WTC11 (cell line): ENCODE results near the gene SKA2. TPM values are rescaled to one million over a fixed set of nuclear protein-coding genes. Genes with fewer than 3 reads are reported as not detected.
A peak's percentile ranks its signal among the peaks of the same experiment; 100 is the strongest.

ENCODE experiments used
- ATAC-seq: fragments of 200-7000 bp; cut with Tn5 transposase; 2 replicates; pipeline ENCODE4 v1.10.0; 2021; ENCODE audit warnings: mild to moderate bottlenecking, moderate library complexity
- CTCF ChIA-PET: fragments of 300-600 bp; sonication (Branson Sonifier 250); formaldehyde crosslinking; loops from one replicate; lab custom pipeline; 2021; ENCODE audit warnings: antibody characterized with exemption; lab: Charles Lee
- POLR2A ChIA-PET: fragments of 350-600 bp; sonication (Branson Sonifier 250); formaldehyde crosslinking; loops from one replicate; lab custom pipeline; 2021; ENCODE audit warnings: antibody characterized with exemption; lab: Charles Lee
- DNase-seq: peaks from one replicate; pipeline ENCODE4 v3.0.0; 2021; ENCODE audit warnings: low spot score
- H3K27ac Mint-ChIP-seq: 2 replicates; pipeline ENCODE4 v1.8.0; 2021; ENCODE audit warnings: mixed read lengths
- H3K27me3 Mint-ChIP-seq: 2 replicates; pipeline ENCODE4 v1.8.0; 2021; ENCODE audit warnings: low read depth, mild to moderate bottlenecking, moderate library complexity, mixed read lengths
- H3K36me3 Mint-ChIP-seq: 2 replicates; pipeline ENCODE4 v1.8.0; 2021; ENCODE audit warnings: mixed read lengths
- H3K4me1 Mint-ChIP-seq: 2 replicates; pipeline ENCODE4 v1.8.0; 2022; ENCODE audit warnings: mixed read lengths
- H3K4me3 Mint-ChIP-seq: 2 replicates; pipeline ENCODE4 v1.8.0; 2021; ENCODE audit warnings: mild to moderate bottlenecking, moderate library complexity, mixed read lengths
- H3K9me3 Mint-ChIP-seq: 2 replicates; pipeline ENCODE4 v1.8.0; 2021; ENCODE audit warnings: mixed read lengths
- CDX4 ChIP-seq: fragments of 250-450 bp; sonication (Bioruptor Pico); IDR thresholded peaks from 2 replicates; pipeline ENCODE4 v1.9.0; 2021; ENCODE audit warnings: moderate library complexity, mild to moderate bottlenecking, inconsistent platforms, borderline replicate concordance
- CREM ChIP-seq: sonication (generic); formaldehyde crosslinking; IDR thresholded peaks from 2 replicates; pipeline ENCODE4 v1.8.1; 2022; ENCODE audit warnings: mild to moderate bottlenecking, missing genetic modification reagents, moderate library complexity
- ELF4 ChIP-seq: sonication (generic); formaldehyde crosslinking; IDR thresholded peaks from 2 replicates; pipeline ENCODE4 v1.8.1; 2022; ENCODE audit warnings: low read depth, mild to moderate bottlenecking, moderate library complexity, missing genetic modification reagents
- GRHL2 ChIP-seq: fragments of 250-450 bp; sonication (Bioruptor Pico); IDR thresholded peaks from 2 replicates; pipeline ENCODE4 v1.8.0; 2022; ENCODE audit warnings: mild to moderate bottlenecking, moderate library complexity; ENCODE audit not compliant: insufficient replicate concordance, severe bottlenecking
- IRF2 ChIP-seq: sonication (generic); formaldehyde crosslinking; IDR thresholded peaks from 2 replicates; pipeline ENCODE4 v1.8.0; 2022; ENCODE audit warnings: low read depth, missing genetic modification reagents, borderline replicate concordance
- MXD4 ChIP-seq: fragments of 250-450 bp; sonication (Bioruptor Pico); IDR thresholded peaks from 2 replicates; pipeline ENCODE4 v1.8.0; 2021; ENCODE audit warnings: mild to moderate bottlenecking, moderate library complexity, borderline replicate concordance
- PREB ChIP-seq: sonication (generic); formaldehyde crosslinking; IDR thresholded peaks from 2 replicates; pipeline ENCODE4 v1.8.1; 2022; ENCODE audit warnings: mild to moderate bottlenecking, missing genetic modification reagents, moderate library complexity, borderline replicate concordance
- SMAD3 ChIP-seq: sonication (generic); formaldehyde crosslinking; IDR thresholded peaks from 2 replicates; pipeline ENCODE4 v1.8.0; 2022; ENCODE audit warnings: missing genetic modification reagents, mild to moderate bottlenecking, borderline replicate concordance
- SOX15 ChIP-seq: fragments of 250-450 bp; sonication (Bioruptor Pico); IDR thresholded peaks from 2 replicates; pipeline ENCODE4 v1.9.0; 2021; ENCODE audit warnings: mild to moderate bottlenecking
- TEAD1 ChIP-seq: sonication (generic); formaldehyde crosslinking; IDR thresholded peaks from 2 replicates; pipeline ENCODE4 v1.8.0; 2022; ENCODE audit warnings: mild to moderate bottlenecking, missing genetic modification reagents
- TP53 ChIP-seq: sonication (generic); formaldehyde crosslinking; IDR thresholded peaks from 2 replicates; pipeline ENCODE4 v1.8.1; 2023; ENCODE audit warnings: mild to moderate bottlenecking, missing genetic modification reagents
- USF1 ChIP-seq: sonication (generic); formaldehyde crosslinking; IDR thresholded peaks from 2 replicates; pipeline ENCODE4 v1.8.0; 2022; ENCODE audit warnings: mild to moderate bottlenecking, missing genetic modification reagents
- ZNF121 ChIP-seq: sonication (generic); formaldehyde crosslinking; IDR thresholded peaks from 2 replicates; pipeline ENCODE4 v1.8.0; 2023; ENCODE audit warnings: missing genetic modification reagents
- ZNF671 ChIP-seq: fragments of 250-450 bp; sonication (Bioruptor Pico); IDR thresholded peaks from 2 replicates; pipeline ENCODE4 v1.8.0; 2021; ENCODE audit warnings: mild to moderate bottlenecking
- ZSCAN18 ChIP-seq: fragments of 250-450 bp; sonication (Bioruptor Pico); IDR thresholded peaks from 2 replicates; pipeline ENCODE4 v2.1.2; 2022; ENCODE audit warnings: mild to moderate bottlenecking, moderate library complexity
- total RNA-seq: library from RNA; stranded (reverse); gene quantifications from 3 replicates; pipeline ENCODE4 v1.2.3, GENCODE V29; 2021
- TF ChIP-seq, protein P1 (sequence below): sonication (generic); formaldehyde crosslinking; IDR thresholded peaks from 2 replicates; pipeline ENCODE4 v1.8.1; 2023; ENCODE audit warnings: mild to moderate bottlenecking, missing genetic modification reagents
- TF ChIP-seq, protein P2 (sequence below): sonication (generic); formaldehyde crosslinking; IDR thresholded peaks from 2 replicates; pipeline ENCODE4 v1.8.0; 2023; ENCODE audit warnings: missing genetic modification reagents, mild to moderate bottlenecking, borderline replicate concordance
- TF ChIP-seq, protein P3 (sequence below): sonication (generic); formaldehyde crosslinking; IDR thresholded peaks from 2 replicates; pipeline ENCODE4 v1.8.0; 2022; ENCODE audit warnings: missing genetic modification reagents

The SKA2 gene
- total RNA-seq, 1 experiment from 2014 or later = 80.0 TPM

DNA sequence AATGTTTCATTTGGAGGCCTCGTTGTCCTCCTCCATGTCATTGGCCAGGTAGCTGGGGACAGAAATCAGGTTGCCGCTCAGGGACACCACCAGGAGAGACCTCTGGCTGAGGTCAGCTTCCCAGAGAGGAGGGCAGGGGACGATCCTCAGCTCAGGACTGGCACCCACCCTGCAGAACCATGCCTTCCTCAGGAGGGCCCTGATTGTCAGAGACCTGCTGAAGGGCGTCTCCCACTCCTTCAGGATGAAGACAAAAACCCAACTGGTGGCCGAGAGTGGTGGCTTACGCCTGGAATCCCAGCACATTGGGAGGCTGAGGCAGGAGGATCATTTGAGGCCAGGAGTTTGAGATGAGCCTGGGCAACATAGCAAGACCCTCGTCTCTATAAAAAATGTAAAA lies 20.1 kb upstream of the SKA2 start:
- Mint-ChIP-seq H3K27me3 (no peaks in the 10 kb centered on the region), H3K9me3 (peaks cover 13% of the 10 kb centered on the region), H3K36me3 (peaks cover 36% of the 10 kb centered on the region), H3K27ac (no peak overlapping the region), H3K4me1 (peaks cover 4% of the 10 kb centered on the region), H3K4me3 (no peak overlapping the region)
- POLR2A ChIA-PET = no interaction called here
- DNase-seq = no peak
- CTCF ChIA-PET = no interaction called here
- no peak for ATAC-seq
- TF ChIP-seq ELF4 (CRISPR knock-in tag) (no peak), ZNF121 (peak; percentile 71), IRF2 (CRISPR knock-in tag) (no peak), ZSCAN18 (no peak), GRHL2 (CRISPR knock-in tag) (no peak), CREM (no peak)
- TF ChIP-seq, protein P1, sequence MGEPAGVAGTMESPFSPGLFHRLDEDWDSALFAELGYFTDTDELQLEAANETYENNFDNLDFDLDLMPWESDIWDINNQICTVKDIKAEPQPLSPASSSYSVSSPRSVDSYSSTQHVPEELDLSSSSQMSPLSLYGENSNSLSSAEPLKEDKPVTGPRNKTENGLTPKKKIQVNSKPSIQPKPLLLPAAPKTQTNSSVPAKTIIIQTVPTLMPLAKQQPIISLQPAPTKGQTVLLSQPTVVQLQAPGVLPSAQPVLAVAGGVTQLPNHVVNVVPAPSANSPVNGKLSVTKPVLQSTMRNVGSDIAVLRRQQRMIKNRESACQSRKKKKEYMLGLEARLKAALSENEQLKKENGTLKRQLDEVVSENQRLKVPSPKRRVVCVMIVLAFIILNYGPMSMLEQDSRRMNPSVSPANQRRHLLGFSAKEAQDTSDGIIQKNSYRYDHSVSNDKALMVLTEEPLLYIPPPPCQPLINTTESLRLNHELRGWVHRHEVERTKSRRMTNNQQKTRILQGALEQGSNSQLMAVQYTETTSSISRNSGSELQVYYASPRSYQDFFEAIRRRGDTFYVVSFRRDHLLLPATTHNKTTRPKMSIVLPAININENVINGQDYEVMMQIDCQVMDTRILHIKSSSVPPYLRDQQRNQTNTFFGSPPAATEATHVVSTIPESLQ (CRISPR knock-in tag) = no peak

- H3K4me3 Mint-ChIP-seq = no peak overlapping the region
- CTCF ChIA-PET = no interaction called here
- ATAC-seq = no peak
- H3K27ac Mint-ChIP-seq = no peak overlapping the region
- peaks cover under 1% of the 10 kb centered on the region for H3K4me1 Mint-ChIP-seq
- peaks cover 13% of the 10 kb centered on the region for H3K9me3 Mint-ChIP-seq
- DNase-seq = no peak
- TF ChIP-seq, protein P2, sequence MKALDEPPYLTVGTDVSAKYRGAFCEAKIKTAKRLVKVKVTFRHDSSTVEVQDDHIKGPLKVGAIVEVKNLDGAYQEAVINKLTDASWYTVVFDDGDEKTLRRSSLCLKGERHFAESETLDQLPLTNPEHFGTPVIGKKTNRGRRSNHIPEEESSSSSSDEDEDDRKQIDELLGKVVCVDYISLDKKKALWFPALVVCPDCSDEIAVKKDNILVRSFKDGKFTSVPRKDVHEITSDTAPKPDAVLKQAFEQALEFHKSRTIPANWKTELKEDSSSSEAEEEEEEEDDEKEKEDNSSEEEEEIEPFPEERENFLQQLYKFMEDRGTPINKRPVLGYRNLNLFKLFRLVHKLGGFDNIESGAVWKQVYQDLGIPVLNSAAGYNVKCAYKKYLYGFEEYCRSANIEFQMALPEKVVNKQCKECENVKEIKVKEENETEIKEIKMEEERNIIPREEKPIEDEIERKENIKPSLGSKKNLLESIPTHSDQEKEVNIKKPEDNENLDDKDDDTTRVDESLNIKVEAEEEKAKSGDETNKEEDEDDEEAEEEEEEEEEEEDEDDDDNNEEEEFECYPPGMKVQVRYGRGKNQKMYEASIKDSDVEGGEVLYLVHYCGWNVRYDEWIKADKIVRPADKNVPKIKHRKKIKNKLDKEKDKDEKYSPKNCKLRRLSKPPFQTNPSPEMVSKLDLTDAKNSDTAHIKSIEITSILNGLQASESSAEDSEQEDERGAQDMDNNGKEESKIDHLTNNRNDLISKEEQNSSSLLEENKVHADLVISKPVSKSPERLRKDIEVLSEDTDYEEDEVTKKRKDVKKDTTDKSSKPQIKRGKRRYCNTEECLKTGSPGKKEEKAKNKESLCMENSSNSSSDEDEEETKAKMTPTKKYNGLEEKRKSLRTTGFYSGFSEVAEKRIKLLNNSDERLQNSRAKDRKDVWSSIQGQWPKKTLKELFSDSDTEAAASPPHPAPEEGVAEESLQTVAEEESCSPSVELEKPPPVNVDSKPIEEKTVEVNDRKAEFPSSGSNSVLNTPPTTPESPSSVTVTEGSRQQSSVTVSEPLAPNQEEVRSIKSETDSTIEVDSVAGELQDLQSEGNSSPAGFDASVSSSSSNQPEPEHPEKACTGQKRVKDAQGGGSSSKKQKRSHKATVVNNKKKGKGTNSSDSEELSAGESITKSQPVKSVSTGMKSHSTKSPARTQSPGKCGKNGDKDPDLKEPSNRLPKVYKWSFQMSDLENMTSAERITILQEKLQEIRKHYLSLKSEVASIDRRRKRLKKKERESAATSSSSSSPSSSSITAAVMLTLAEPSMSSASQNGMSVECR (CRISPR knock-in tag) = no peak
- TF ChIP-seq ELF4 (CRISPR knock-in tag) (no peak), SMAD3 (CRISPR knock-in tag) (no peak), PREB (CRISPR knock-in tag) (no peak), SOX15 (CRISPR knock-in tag) (no peak), TEAD1 (CRISPR knock-in tag) (no peak), ZNF671 (CRISPR knock-in tag) (no peak), TP53 (CRISPR knock-in tag) (no peak), USF1 (CRISPR knock-in tag) (no peak), MXD4 (CRISPR knock-in tag) (no peak), CDX4 (CRISPR knock-in tag) (no peak)
- TF ChIP-seq, protein P3, sequence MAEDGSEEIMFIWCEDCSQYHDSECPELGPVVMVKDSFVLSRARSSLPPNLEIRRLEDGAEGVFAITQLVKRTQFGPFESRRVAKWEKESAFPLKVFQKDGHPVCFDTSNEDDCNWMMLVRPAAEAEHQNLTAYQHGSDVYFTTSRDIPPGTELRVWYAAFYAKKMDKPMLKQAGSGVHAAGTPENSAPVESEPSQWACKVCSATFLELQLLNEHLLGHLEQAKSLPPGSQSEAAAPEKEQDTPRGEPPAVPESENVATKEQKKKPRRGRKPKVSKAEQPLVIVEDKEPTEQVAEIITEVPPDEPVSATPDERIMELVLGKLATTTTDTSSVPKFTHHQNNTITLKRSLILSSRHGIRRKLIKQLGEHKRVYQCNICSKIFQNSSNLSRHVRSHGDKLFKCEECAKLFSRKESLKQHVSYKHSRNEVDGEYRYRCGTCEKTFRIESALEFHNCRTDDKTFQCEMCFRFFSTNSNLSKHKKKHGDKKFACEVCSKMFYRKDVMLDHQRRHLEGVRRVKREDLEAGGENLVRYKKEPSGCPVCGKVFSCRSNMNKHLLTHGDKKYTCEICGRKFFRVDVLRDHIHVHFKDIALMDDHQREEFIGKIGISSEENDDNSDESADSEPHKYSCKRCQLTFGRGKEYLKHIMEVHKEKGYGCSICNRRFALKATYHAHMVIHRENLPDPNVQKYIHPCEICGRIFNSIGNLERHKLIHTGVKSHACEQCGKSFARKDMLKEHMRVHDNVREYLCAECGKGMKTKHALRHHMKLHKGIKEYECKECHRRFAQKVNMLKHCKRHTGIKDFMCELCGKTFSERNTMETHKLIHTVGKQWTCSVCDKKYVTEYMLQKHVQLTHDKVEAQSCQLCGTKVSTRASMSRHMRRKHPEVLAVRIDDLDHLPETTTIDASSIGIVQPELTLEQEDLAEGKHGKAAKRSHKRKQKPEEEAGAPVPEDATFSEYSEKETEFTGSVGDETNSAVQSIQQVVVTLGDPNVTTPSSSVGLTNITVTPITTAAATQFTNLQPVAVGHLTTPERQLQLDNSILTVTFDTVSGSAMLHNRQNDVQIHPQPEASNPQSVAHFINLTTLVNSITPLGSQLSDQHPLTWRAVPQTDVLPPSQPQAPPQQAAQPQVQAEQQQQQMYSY (CRISPR knock-in tag) = no peak
- TF ChIP-seq, all 79 proteins: peak for 0
- Mint-ChIP-seq H3K27me3 (no peaks in the 10 kb centered on the region), H3K36me3 (peaks cover 35% of the 10 kb centered on the region)
- POLR2A ChIA-PET = no interaction called here
Observed at GRCh38 chr17:59174671-59175070, 19.7 kb upstream of the SKA2 start.
